Esophagus squamous epithelium (tissue), 4 donors: ENCODE measurements around the gene PLA2G2A.

ENCODE experiments used
- CTCF ChIP-seq, 6 experiments: fragments of 450-650 bp in 4 of 6; fragments of 200-600 bp in 2 of 6; sonication (generic) in 2 of 6; IDR thresholded peaks; one replicate each; pipeline ENCODE4 v1.5.1; 2016 to 2019; ENCODE audit warnings: antibody characterized with exemption in 6 of 6, mild to moderate bottlenecking in 4 of 6, moderate library complexity in 4 of 6
- POLR2A ChIP-seq, 4 donors: fragments of 450-650 bp; IDR thresholded peaks; one replicate each; pipeline ENCODE4 v1.6.1; 2017; ENCODE audit warnings: antibody characterized with exemption in 4 of 4, mild to moderate bottlenecking in 4 of 4, moderate library complexity in 3 of 4

GRCh38 chr1:19946331-19946751 is 33.1 kb downstream of the PLA2G2A start:
- TF ChIP-seq CTCF (IDR thresholded peaks at IDR 0.05): no peak
- no peak for TF ChIP-seq POLR2A (IDR thresholded peaks at IDR 0.05)
